Hippocampal formation (tissue), 2 donors: ENCODE data around the gene TIMM17A.
"Not testable (repeated sequence)": the region's sequence is repeated elsewhere in the genome, so short reads cannot be mapped to it uniquely, and the experiment has no call there.

Experiments used
- DNase-seq, 2 donors: peaks; one replicate each; lab custom pipeline; 2025; lab: John Stamatoyannopoulos, UW

TIMM17A gene

GRCh38 chr1:201940316-201940715, 15.0 kb upstream of the TIMM17A start:
- not testable (repeated sequence) for DNase-seq

DNA sequence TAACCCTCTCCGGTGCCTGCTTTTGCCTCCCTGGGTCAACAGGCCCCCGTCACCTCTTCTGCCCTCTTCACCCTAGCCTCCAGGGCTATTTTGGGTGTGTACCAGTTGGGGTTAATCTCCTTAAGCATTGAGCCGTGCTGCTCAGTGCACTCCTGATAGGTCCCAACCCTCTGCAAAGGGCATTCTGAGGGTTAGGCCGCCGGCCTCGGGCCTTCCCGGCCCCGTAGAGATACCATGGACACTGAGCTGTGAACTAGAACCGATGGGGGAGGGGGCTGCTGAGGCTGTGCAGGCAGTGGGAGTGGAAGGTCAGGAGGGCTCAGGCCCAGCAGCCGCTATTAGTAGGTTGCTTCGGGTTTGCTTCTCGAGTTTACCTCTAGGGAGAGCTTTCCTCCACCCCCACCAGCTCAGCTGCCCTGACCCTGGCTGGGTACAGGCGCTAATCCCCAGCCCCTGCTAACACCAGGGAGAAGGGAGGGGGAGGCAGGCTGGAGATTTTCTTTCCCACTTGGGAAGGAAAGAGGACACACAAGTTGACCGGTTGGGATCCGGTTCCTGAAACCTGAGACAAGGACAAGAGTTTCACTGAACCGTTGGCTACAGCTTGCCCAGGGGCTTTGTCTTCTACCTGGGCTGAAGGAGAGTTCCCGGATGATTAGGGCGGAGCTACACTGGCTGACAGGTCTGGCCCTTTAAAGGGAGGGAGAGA, 13.7 kb upstream of the TIMM17A start:
- DNase-seq, result no peak

GRCh38 chr1:201942129-201942495, 13.2 kb upstream of the TIMM17A start:
- DNase-seq, result no peak

- no peak for DNase-seq
Measured at GRCh38 chr1:201944002-201944401, 11.3 kb upstream of the TIMM17A start.

DNA sequence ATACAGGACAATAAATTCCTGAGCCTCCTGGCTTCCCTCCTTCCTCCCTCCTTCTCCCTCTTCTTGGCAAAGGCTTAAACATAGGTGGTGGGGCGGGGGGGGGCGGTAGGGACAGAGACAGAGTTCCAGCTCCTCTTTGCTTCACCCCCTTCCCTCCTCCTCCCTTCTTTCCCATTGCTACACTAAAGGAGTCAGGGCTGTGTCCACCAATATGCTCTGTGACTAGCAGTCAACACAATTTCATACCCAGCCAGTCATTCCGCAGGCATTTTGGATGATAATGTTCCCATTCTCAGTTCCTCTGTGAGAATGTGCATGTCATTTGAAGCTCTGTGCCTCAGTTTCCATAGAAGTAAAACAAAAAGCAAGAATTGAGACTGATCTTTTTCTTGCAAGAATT, 10.7 kb upstream of the TIMM17A start:
- DNase-seq, result no peak

- no peak for DNase-seq
Measured at GRCh38 chr1:201945157-201945556, 10.1 kb upstream of the TIMM17A start.

DNA sequence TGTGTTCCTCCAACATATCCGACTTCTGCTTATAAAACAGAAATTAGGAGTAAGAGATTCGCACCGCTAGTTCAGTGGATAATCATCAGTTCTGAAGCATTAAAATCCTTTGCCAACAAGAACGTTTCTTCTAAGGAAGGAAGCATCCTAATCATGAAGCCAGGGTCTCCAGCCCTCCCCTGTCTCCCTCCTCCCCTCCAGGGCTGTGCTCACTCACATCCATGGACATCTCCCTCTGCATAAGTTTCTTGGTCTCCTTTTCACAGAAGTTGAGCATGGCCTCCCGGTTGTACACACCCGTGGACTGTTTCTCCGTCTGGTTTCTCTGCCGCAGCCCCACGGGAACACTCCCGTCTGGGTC, 9.5 kb upstream of the TIMM17A start:
- DNase-seq, result no peak

GRCh38 chr1:201946224-201946908, 8.9 kb upstream of the TIMM17A start, which contains the start of gene LMOD1:
Gene LMOD1, minus strand, starts transcription at chr1:201946548. Its CDS starts 208 bp downstream, at chr1:201946340.
- peak; percentile 11 to 56 for DNase-seq

DNA sequence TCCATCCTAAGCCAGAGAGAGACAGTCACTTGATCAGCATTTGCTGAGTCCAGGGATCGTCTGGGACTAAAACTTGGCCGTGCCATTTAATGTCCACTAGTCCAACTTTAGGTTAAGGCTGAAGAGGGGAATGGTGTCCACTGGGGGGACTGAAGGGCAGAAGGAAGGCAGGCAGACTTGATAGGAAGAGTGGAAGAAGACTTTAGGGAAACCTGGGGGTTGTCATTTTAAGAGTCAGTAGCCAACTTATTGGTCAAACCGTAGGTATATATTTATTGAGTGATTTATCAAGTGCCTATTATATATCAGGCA, 7.7 kb upstream of the TIMM17A start:
- no peak for DNase-seq

- DNase-seq, result no peak
Measured at GRCh38 chr1:201949491-201949890, 5.8 kb upstream of the TIMM17A start.

DNA sequence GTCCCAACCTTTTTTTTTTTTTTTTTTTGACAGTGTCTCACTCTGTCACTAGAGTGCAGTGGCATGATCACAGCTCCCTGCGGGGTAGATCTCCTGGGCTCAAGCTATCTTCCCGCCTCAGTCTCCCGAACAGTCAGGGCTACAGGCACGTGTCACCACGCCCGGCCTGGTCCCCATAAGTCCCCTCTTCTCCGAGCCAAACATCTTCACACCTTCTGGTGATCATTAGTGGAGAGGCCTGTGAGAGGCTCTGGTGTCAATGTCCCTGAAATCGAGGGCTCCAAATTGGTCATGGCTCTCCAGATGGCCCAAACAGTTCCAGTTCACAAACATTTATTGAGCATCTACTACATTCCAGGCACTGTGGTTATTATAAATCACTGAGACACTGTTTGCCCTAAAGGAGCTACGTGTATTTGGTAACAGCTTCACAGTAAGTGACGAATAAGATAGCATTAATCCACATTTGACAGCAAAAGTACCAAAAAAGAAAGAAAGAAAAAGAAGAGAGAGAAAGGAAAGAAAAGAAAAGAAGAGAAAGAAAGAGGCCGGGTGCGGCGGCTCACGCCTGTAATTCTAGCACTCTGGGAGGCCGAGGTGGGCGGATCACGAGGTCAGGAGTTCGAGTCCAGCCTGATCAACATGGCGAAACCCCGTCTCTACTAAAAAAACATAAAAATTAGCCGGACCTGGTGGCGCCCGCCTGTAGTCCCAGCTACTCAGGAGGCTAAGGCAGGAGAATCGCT, 867 bp upstream of the TIMM17A start:
- DNase-seq, result no peak

DNA sequence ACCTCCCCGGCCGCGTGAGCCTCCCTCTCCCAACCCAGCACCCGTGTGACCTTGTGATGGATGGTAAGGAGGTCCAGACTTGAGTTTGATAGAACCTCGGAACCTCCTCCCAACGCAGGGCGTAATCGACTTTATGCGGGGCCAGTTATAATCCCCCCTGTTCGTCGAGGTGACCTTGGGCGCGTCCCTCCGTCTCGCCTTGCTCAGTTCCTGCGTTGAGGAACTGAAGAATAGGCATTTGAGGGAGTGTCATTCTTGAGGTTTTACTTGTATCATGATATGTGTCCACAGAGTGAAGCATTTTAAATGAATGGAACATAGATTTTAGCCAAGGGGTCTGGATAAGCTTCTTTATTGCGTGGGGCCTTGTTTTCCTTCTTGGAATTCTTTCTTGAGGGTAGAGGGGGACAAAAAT, 433 bp downstream of the TIMM17A start:
- no peak for DNase-seq

GRCh38 chr1:201958348-201958747, 3.0 kb downstream of the TIMM17A start:
- DNase-seq, result no peak

DNA sequence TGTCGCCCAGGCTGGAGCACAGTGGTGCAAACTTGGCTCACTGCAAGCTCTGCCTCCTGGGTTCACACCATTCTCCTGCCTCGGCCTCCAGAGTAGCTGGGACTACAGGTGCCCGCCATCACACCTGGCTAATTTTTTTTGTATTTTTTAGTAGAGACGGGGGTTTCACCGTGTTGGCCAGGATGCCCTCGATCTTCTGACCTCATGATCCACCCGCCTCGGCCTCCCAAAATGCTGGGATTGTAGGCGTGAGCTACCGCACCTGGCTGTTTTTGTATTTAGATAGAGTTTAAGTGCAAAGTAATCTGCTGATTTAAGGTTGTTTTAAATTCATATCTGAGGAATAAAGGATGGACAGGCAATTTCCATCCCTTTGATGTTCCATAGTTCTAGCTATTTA, 7.1 kb downstream of the TIMM17A start:
- not testable (repeated sequence) for DNase-seq

- no peak for DNase-seq
Measured at GRCh38 chr1:201964261-201964660, 9.0 kb downstream of the TIMM17A start.

DNA sequence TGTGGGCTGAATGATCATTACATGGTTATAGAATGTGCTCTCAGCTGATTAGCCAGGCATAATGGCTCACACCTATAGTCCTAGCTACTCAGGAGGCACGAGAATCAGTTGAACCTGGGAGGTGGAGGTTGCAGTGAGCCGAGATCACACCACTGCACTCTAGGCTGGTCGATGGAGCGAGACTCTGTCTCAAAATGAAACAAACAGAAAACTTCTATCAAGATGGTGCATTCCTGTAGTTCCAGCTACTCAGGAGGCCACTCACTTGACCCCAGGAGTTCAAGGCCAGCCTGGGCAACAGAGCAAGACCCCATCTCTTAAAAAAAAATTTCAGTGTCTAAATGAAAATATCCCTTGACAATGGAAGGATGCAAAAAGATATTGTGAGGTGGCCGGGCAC, 10.9 kb downstream of the TIMM17A start:
- DNase-seq, result no peak

DNA sequence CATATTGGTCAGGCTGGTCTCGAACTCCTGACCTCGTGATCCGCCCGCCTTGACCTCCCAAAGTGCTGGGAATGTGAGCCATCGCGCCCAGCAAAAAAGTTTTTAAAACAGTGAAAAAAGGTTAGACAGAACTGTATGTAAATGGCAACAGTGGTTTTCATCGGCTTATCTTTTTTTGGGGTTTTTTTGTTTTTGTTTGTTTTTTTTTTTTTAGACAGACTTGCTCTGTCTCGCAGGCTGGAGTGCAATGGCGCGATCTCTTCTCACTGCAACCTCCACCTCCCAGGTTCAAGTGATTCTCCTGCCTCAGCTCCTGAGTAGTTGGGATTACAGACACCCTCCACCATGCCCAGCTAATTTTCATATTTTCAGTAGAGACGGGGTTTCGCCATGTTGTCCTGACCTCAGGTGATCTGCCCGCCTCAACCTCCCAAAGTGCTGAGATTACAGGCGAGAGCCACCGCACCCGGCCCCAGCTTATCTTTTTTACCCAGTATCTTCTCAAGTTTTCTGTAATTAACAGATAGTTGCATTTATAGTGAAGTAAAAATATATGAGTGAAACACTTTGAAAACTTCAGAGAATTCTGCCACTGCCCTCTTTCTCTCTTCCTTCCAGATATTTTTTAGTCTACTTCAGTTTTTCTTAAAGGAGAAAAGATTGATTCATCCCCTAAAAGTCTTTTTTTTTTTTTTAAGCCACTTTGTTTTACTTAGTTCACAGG, 13.1 kb downstream of the TIMM17A start:
- DNase-seq, result no peak

DNA sequence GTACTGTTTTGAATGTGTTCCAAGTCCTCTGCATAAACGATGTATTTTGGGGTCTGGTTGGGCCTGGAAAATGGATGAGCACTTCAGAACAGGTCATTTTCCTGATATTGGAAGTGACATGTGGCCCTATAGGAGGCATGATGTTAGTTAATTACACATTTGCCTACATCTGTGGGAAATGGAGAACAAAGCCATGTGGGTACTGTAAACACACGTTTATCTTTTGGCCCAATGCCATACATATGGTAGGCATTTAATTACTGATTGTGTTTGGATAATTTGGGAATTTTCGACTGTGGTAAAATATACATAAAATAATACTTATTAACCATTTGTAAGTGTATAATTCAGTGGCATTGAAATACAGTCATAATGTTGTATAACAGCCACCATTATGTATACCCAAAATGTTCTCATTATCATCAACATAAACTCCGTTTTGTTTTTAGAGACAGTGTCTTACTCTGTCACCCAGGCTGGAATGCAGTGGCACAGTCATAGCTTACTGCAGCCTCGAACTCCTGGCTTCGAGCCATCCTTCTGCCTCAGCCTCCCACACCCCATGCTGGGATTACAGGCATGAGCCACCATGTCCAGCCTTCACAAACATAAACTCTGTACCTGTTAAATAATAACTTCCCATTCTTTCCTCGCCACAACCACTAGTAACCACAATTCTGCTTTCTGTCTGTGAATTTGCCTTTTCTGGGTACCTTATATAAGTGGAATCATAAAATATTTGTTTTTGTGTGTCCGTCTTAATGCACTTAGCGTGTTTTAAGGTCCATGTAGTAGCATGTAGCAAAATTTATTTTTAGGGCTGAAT, 15.2 kb downstream of the TIMM17A start:
- DNase-seq, result no peak

GRCh38 chr1:201982082-201982622, 26.8 kb downstream of the TIMM17A start:
- peak; percentile 53 to 70 for DNase-seq

DNA sequence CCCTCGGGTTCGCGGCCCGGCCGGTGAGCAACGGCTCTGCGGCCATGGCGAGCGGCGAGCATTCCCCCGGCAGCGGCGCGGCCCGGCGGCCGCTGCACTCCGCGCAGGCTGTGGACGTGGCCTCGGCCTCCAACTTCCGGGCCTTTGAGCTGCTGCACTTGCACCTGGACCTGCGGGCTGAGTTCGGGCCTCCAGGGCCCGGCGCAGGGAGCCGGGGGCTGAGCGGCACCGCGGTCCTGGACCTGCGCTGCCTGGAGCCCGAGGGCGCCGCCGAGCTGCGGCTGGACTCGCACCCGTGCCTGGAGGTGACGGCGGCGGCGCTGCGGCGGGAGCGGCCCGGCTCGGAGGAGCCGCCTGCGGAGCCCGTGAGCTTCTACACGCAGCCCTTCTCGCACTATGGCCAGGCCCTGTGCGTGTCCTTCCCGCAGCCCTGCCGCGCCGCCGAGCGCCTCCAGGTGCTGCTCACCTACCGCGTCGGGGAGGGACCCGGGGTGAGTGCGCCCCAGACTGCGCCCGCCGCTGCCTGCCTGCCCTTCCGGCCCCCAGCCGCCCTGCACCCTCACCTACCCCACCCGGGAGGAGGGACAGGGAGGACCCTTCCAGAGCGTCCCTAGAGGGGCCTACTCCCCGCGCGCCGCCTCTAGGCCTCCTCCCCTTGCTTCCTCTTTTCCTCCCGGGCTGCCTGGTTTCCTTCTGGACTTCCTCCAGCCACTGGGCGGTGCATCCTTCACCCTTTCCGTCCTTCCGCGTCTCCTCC, 27.5 kb downstream of the TIMM17A start, which contains the start of gene RNPEP:
Gene RNPEP (plus strand): TSS at position 26 of the 757 bp plus-strand sequence. CDS start 19 bp downstream, at position 45.
- DNase-seq, result peak; percentile 47 to 62
